Progenitor cell of endocrine pancreas (in vitro differentiated cells): Measurements from ENCODE around the gene KLHDC7B. TPM values are rescaled to one million over a fixed set of nuclear protein-coding genes. Genes with fewer than 3 reads are reported as not detected.
A peak's percentile ranks its signal among the peaks of the same experiment; 100 is the strongest.

Experiments used
- DNase-seq: peaks from one replicate; pipeline ENCODE4 v3.0.0; 2021; ENCODE audit warnings: low spot score; ENCODE audit not compliant: unreplicated experiment
- H3K27ac Mint-ChIP-seq: 2 replicates; pipeline ENCODE4 v1.8.0; 2021; ENCODE audit warnings: mild to moderate bottlenecking, moderate library complexity, mixed read lengths
- H3K27me3 Mint-ChIP-seq: 2 replicates; pipeline ENCODE4 v1.8.0; 2021; ENCODE audit warnings: mixed read lengths
- H3K36me3 Mint-ChIP-seq: 2 replicates; pipeline ENCODE4 v1.8.0; 2022; ENCODE audit warnings: mixed read lengths; ENCODE audit not compliant: insufficient read depth
- H3K4me1 Mint-ChIP-seq: 2 replicates; pipeline ENCODE4 v1.8.0; 2021; ENCODE audit warnings: low read depth, mixed read lengths
- H3K4me3 Mint-ChIP-seq: 2 replicates; pipeline ENCODE4 v1.8.0; 2021; ENCODE audit warnings: low read depth, mild to moderate bottlenecking, moderate library complexity, mixed read lengths
- H3K9me3 Mint-ChIP-seq: 2 replicates; pipeline ENCODE4 v1.8.0; 2021; ENCODE audit warnings: low read depth, mixed read lengths
- total RNA-seq: library from RNA; stranded (reverse); gene quantifications from 2 replicates; pipeline ENCODE4 v1.2.1, GENCODE V29; 2021
- TF ChIP-seq, protein P1 (sequence below): fragments of 200-600 bp; sonication (generic); IDR thresholded peaks from one replicate; pipeline ENCODE4 v1.5.0; 2021; ENCODE audit warnings: antibody characterized with exemption, mild to moderate bottlenecking; ENCODE audit not compliant: unreplicated experiment

Gene KLHDC7B
- total RNA-seq, 1 donor from 2014 or later: not detected

DNA sequence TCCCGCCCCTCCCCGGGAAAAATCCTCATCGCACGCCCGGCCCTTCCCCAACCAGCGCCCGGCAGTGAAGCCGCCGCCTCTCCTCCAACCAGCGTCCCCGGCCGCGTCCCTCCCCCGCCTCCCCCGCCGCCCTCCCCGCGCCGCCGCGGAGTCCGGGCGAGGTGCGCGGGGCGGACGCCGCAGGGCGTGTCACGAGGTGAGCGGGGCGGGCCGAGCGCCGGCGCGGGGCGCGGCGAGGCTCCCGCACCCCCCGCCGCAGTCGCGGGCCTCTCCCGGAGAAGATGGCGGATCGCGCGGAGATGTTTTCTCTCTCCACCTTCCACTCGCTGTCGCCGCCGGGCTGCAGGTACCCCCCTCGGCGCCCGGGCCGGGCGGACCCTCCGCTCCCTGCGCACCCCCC, 54.8 kb downstream of the KLHDC7B start, which contains the start of gene MAPK8IP2:
Gene MAPK8IP2, plus strand, starts transcription at position 256 of the 400 bp plus-strand sequence. Its CDS starts 26 bp downstream, at position 282.
- Mint-ChIP-seq H3K36me3 (peaks cover 5% of the 10 kb centered on the region), H3K9me3 (no peaks in the 10 kb centered on the region), H3K4me3 (peak within 1 kb of the TSS; percentile 67), H3K27ac (no peak within 1 kb of the TSS), H3K4me1 (peaks cover 5% of the 10 kb centered on the region), H3K27me3 (peaks cover 37% of the 10 kb centered on the region)
- TF ChIP-seq, protein P1, sequence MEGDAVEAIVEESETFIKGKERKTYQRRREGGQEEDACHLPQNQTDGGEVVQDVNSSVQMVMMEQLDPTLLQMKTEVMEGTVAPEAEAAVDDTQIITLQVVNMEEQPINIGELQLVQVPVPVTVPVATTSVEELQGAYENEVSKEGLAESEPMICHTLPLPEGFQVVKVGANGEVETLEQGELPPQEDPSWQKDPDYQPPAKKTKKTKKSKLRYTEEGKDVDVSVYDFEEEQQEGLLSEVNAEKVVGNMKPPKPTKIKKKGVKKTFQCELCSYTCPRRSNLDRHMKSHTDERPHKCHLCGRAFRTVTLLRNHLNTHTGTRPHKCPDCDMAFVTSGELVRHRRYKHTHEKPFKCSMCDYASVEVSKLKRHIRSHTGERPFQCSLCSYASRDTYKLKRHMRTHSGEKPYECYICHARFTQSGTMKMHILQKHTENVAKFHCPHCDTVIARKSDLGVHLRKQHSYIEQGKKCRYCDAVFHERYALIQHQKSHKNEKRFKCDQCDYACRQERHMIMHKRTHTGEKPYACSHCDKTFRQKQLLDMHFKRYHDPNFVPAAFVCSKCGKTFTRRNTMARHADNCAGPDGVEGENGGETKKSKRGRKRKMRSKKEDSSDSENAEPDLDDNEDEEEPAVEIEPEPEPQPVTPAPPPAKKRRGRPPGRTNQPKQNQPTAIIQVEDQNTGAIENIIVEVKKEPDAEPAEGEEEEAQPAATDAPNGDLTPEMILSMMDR: no peak
- no peak for DNase-seq

Other genes starting within 250 kb of the KLHDC7B start
- 178 and 182 TPM in 2 replicates for gene PLXNB2, start 238.3 kb upstream of the KLHDC7B start, total RNA-seq
- 35.1 and 36.4 TPM in 2 replicates for gene DENND6B, start 218.9 kb upstream of the KLHDC7B start, total RNA-seq
- 85.7 and 87.9 TPM in 2 replicates for gene PPP6R2, start 202.6 kb upstream of the KLHDC7B start, total RNA-seq
- 86.3 and 96.5 TPM in 2 replicates for gene SBF1, start 70.9 kb upstream of the KLHDC7B start, total RNA-seq
- gene ADM2, start 64.4 kb upstream of the KLHDC7B start, total RNA-seq: 2.9 and 3.2 TPM in 2 replicates
- gene MIOX, start 59.0 kb upstream of the KLHDC7B start, total RNA-seq: 0.69 and 0.98 TPM in 2 replicates
- 59.0 and 65.5 TPM in 2 replicates for gene LMF2, start 38.2 kb upstream of the KLHDC7B start, total RNA-seq
- gene NCAPH2, start 37.7 kb upstream of the KLHDC7B start, total RNA-seq: 61.6 and 66.5 TPM in 2 replicates
- 3.7 TPM in 1 of 2 replicates, not detected in the other for gene SCO2, start 20.3 kb upstream of the KLHDC7B start, total RNA-seq
- 1.6 and 2.0 TPM in 2 replicates for gene TYMP, start 15.9 kb upstream of the KLHDC7B start, total RNA-seq
- not detected in 2 replicates for gene SYCE3, start 17.0 kb downstream of the KLHDC7B start, total RNA-seq
- gene CPT1B, start 32.5 kb downstream of the KLHDC7B start, total RNA-seq: 129 and 136 TPM in 2 replicates
- gene CHKB, start 37.0 kb downstream of the KLHDC7B start, total RNA-seq: 124 and 132 TPM in 2 replicates
- 6.4 and 7.7 TPM in 2 replicates for gene MAPK8IP2, start 54.9 kb downstream of the KLHDC7B start, total RNA-seq
- gene ARSA, start 82.3 kb downstream of the KLHDC7B start, total RNA-seq: 36.2 and 37.1 TPM in 2 replicates
- 6.9 and 7.5 TPM in 2 replicates for gene SHANK3, start 126.9 kb downstream of the KLHDC7B start, total RNA-seq
- 0.62 TPM in 1 of 2 replicates, not detected in the other for gene ACR, start 192.3 kb downstream of the KLHDC7B start, total RNA-seq
- gene RABL2B, start 237.7 kb downstream of the KLHDC7B start, total RNA-seq: 88.6 and 88.7 TPM in 2 replicates